B cell (primary cell): ENCODE data around the gene COL4A1. TPM values are rescaled to one million over a fixed set of nuclear protein-coding genes. Genes with fewer than 3 reads are reported as not detected.

Experiments
- ATAC-seq: fragments of 200-7000 bp; cut with Tn5 transposase; one replicate; pipeline ENCODE4 v1.10.0; 2021; ENCODE audit warnings: low read depth, mild to moderate bottlenecking, moderate number of reproducible peaks, moderate library complexity
- CTCF ChIA-PET: fragments of 350-600 bp; sonication (Branson Sonifier 250); formaldehyde crosslinking; loops from one replicate; lab custom pipeline; 2021; ENCODE audit warnings: antibody characterized with exemption, inconsistent platforms; lab: Charles Lee
- POLR2A ChIA-PET: fragments of 350-600 bp; sonication (Branson Sonifier 250); formaldehyde crosslinking; loops from one replicate; lab custom pipeline; 2021; ENCODE audit warnings: antibody characterized with exemption; lab: Charles Lee
- DNase-seq: peaks from one replicate; pipeline ENCODE4 v3.0.0; 2013
- H2AFZ ChIP-seq: 2 replicates; pipeline ENCODE4 v1.6.1; 2012; ENCODE audit warnings: mild to moderate bottlenecking, low read depth, low read length; ENCODE audit not compliant: insufficient read depth, poor library complexity, severe bottlenecking
- H3K27ac ChIP-seq, 2 donors: 1 replicate in 1 of 2; 2 replicates in 1 of 2; pipeline ENCODE4 v1.5.1; 2012 to 2013; ENCODE audit warnings: low read length in 2 of 2, mild to moderate bottlenecking in 2 of 2, moderate library complexity in 1 of 2
- H3K27me3 ChIP-seq, 4 experiments: fragments of 200-600 bp in 1 of 4; sonication (generic) in 1 of 4; replicated peaks in 1 of 4; 1 replicate in 2 of 4; 2 replicates in 2 of 4; pipeline versions ENCODE4 v1.6.1 to v1.7.0; 2013 to 2016; ENCODE audit warnings: low read length in 3 of 4, mild to moderate bottlenecking in 2 of 4, mixed read lengths in 1 of 4, moderate library complexity in 1 of 4; ENCODE audit not compliant: insufficient read depth in 4 of 4, control insufficient read depth in 3 of 4; ENCODE audit errors: control extremely low read depth in 1 of 4
- H3K36me3 ChIP-seq, 2 experiments: replicated peaks in 1 of 2; 1 replicate in 1 of 2; 2 replicates in 1 of 2; pipeline versions ENCODE4 v1.6.1 to v1.7.1; 2013; ENCODE audit warnings: low read length in 1 of 2; ENCODE audit not compliant: insufficient read depth in 2 of 2, control insufficient read depth in 1 of 2; ENCODE audit errors: control extremely low read depth in 1 of 2, extremely low read depth in 1 of 2
- H3K4me1 ChIP-seq, 2 donors: fragments of 200-600 bp in 1 of 2; sonication (generic) in 1 of 2; 1 replicate in 1 of 2; 2 replicates in 1 of 2; pipeline versions ENCODE4 v1.5.1 to v1.6.1; 2013 to 2017; ENCODE audit warnings: low read length in 2 of 2; ENCODE audit not compliant: control insufficient read depth in 2 of 2, insufficient read depth in 2 of 2
- H3K4me2 ChIP-seq: replicated peaks from 2 replicates; pipeline ENCODE3; 2012; ENCODE audit warnings: mild to moderate bottlenecking, low read depth, low read length; ENCODE audit not compliant: poor library complexity, severe bottlenecking
- H3K4me3 ChIP-seq, 5 experiments: fragments of 200-600 bp in 1 of 5; sonication (generic) in 1 of 5; 1 replicate in 3 of 5; 2 replicates in 2 of 5; pipeline versions ENCODE4 v1.5.1 to v1.7.0; 2011 to 2016; ENCODE audit warnings: low read length in 4 of 5, mild to moderate bottlenecking in 4 of 5, low read depth in 2 of 5, control low read depth in 1 of 5, moderate library complexity in 1 of 5; ENCODE audit not compliant: insufficient read depth in 1 of 5; ENCODE audit errors: control extremely low read depth in 1 of 5, extremely low read depth in 1 of 5
- H3K79me2 ChIP-seq: fragments of 200-600 bp; sonication (generic); one replicate; pipeline ENCODE4 v1.6.0; 2016; ENCODE audit warnings: low read length; ENCODE audit not compliant: control insufficient read depth, insufficient read depth
- H3K9ac ChIP-seq: fragments of 200-600 bp; sonication (generic); 2 replicates; pipeline ENCODE4 v1.6.1; 2017; ENCODE audit warnings: mild to moderate bottlenecking, low read length, moderate library complexity
- H3K9me3 ChIP-seq, 3 donors: one replicate each; pipeline versions ENCODE4 v1.6.1 to v1.7.1; 2013; ENCODE audit warnings: low read length in 2 of 3; ENCODE audit not compliant: control insufficient read depth in 2 of 3, insufficient read depth in 1 of 3; ENCODE audit errors: control extremely low read depth in 1 of 3
- H4K20me1 ChIP-seq: 2 replicates; pipeline ENCODE4 v1.6.0; 2012; ENCODE audit warnings: mild to moderate bottlenecking, low read length; ENCODE audit not compliant: insufficient read depth, control insufficient read depth, poor library complexity, severe bottlenecking
- H3K27ac Mint-ChIP-seq: one replicate; pipeline ENCODE4 v1.8.0; 2021; ENCODE audit warnings: mixed read lengths
- H3K27me3 Mint-ChIP-seq: one replicate; pipeline ENCODE4 v1.8.0; 2021; ENCODE audit warnings: mixed read lengths
- H3K4me1 Mint-ChIP-seq: one replicate; pipeline ENCODE4 v1.8.0; 2021; ENCODE audit warnings: mixed read lengths
- H3K4me3 Mint-ChIP-seq: one replicate; pipeline ENCODE4 v1.8.0; 2021; ENCODE audit warnings: mixed read lengths
- H3K9me3 Mint-ChIP-seq: one replicate; pipeline ENCODE4 v1.8.0; 2022; ENCODE audit warnings: mixed read lengths; ENCODE audit not compliant: insufficient read depth
- EZH2 ChIP-seq: IDR thresholded peaks from 2 replicates; pipeline ENCODE4 v1.6.1; 2012; ENCODE audit warnings: borderline replicate concordance, low read depth, mild to moderate bottlenecking, moderate library complexity, low read length; ENCODE audit not compliant: insufficient read depth, poor library complexity, severe bottlenecking
- WGBS: methylation state at CpG from one replicate; pipeline ENCODE4 v1.1.5; 2013; ENCODE audit warnings: missing lambda C conversion rate; ENCODE audit not compliant: insufficient coverage; 5-methylcytosine and 5-hydroxymethylcytosine counted together
- intact Hi-C: fragments of 100-400 bp; cut with micrococcal nuclease; formaldehyde crosslinking; loops from one replicate; pipeline ENCODE4 v1.10.0; 2022
- polyA plus RNA-seq: library from polyadenylated mRNA; depleted of rRNA; stranded (reverse); fragments of >200 nt; gene quantifications from 2 replicates; pipeline ENCODE4 v1.2.3, GENCODE V29; 2012
- total RNA-seq, 2 donors: library from RNA; stranded (reverse); fragments of 120-200 nt in 1 of 2; gene quantifications; 1 replicate in 1 of 2; 2 replicates in 1 of 2; pipeline versions ENCODE4 v1.2.3 to v1.2.4, GENCODE V29; 2013 to 2022
- TF ChIP-seq, protein P1 (sequence below): fragments of 200-600 bp; IDR thresholded peaks from one replicate; pipeline ENCODE4 v1.8.0; 2022; ENCODE audit warnings: antibody characterized with exemption, mild to moderate bottlenecking

Gene COL4A1
- total and polyA plus RNA-seq, 2 donors (not counting 1 experiment from before 2014, with no cell fraction given), result not detected

GRCh38 chr13:110278859-110279258 lies 28.1 kb downstream of the COL4A1 start:
- Mint-ChIP-seq H3K27ac (no peak overlapping the region), H3K4me3 (no peak overlapping the region), H3K9me3 (no peaks in the 10 kb centered on the region), H3K4me1 (no peaks in the 10 kb centered on the region), H3K27me3 (peaks cover 8% of the 10 kb centered on the region)
- H3K9me3 ChIP-seq, result no peaks in the 10 kb centered on the region
- 91% methylated on average over 6 of the region's 7 CpGs for WGBS
- ChIA-PET CTCF (no interaction called here), POLR2A (no interaction called here)
- H3K9ac ChIP-seq, result no peak overlapping the region
- DNase-seq (no peak), ATAC-seq (no peak)
- H3K4me1 ChIP-seq, result no peaks in the 10 kb centered on the region
- H2AFZ ChIP-seq, result no peak overlapping the region
- H3K27me3 ChIP-seq, result peaks cover 0 to 2% (median 0%) of the 10 kb centered on the region in 4 experiments
- H3K79me2 ChIP-seq, result no peaks in the 10 kb centered on the region
- H3K4me2 ChIP-seq, result no peak overlapping the region
- no peaks in the 10 kb centered on the region for H3K36me3 ChIP-seq
- H3K27ac ChIP-seq, result no peak overlapping the region
- no peak overlapping the region for H3K4me3 ChIP-seq
- TF ChIP-seq, protein P1, sequence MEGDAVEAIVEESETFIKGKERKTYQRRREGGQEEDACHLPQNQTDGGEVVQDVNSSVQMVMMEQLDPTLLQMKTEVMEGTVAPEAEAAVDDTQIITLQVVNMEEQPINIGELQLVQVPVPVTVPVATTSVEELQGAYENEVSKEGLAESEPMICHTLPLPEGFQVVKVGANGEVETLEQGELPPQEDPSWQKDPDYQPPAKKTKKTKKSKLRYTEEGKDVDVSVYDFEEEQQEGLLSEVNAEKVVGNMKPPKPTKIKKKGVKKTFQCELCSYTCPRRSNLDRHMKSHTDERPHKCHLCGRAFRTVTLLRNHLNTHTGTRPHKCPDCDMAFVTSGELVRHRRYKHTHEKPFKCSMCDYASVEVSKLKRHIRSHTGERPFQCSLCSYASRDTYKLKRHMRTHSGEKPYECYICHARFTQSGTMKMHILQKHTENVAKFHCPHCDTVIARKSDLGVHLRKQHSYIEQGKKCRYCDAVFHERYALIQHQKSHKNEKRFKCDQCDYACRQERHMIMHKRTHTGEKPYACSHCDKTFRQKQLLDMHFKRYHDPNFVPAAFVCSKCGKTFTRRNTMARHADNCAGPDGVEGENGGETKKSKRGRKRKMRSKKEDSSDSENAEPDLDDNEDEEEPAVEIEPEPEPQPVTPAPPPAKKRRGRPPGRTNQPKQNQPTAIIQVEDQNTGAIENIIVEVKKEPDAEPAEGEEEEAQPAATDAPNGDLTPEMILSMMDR, result no peak
- no peak for TF ChIP-seq EZH2
- no peaks in the 10 kb centered on the region for H4K20me1 ChIP-seq
- intact Hi-C loops, result no loop called here

GRCh38 chr13:110277357-110277975 lies 29.5 kb downstream of the COL4A1 start:
- Histone ChIP-seq H3K4me1 (no peaks in the 10 kb centered on the region), H3K9ac (no peak overlapping the region), H3K4me2 (no peak overlapping the region), H3K4me3 (no peak overlapping the region), H3K9me3 (no peaks in the 10 kb centered on the region), H4K20me1 (no peaks in the 10 kb centered on the region), H3K79me2 (no peaks in the 10 kb centered on the region), H3K27ac (no peak overlapping the region), H3K36me3 (no peaks in the 10 kb centered on the region), H3K27me3 (peaks cover 0 to 2% (median 0%) of the 10 kb centered on the region in 4 experiments), H2AFZ (no peak overlapping the region)
- WGBS, result 61% methylated on average over 4 of the region's 5 CpGs
- H3K27ac Mint-ChIP-seq, result no peak overlapping the region
- H3K27me3 Mint-ChIP-seq, result peaks cover 8% of the 10 kb centered on the region
- ChIA-PET POLR2A (no interaction called here), CTCF (no interaction called here)
- TF ChIP-seq EZH2, result no peak
- TF ChIP-seq, protein P1, result no peak
- no peaks in the 10 kb centered on the region for H3K4me1 Mint-ChIP-seq
- ATAC-seq (no peak), DNase-seq (no peak)
- intact Hi-C loops, result no loop called here
- no peak overlapping the region for H3K4me3 Mint-ChIP-seq
- no peaks in the 10 kb centered on the region for H3K9me3 Mint-ChIP-seq
